ENCODE measurements around the gene ZDHHC8.
A peak's percentile ranks its signal among the peaks of the same experiment; 100 is the strongest.

Gene ZDHHC8

DNA sequence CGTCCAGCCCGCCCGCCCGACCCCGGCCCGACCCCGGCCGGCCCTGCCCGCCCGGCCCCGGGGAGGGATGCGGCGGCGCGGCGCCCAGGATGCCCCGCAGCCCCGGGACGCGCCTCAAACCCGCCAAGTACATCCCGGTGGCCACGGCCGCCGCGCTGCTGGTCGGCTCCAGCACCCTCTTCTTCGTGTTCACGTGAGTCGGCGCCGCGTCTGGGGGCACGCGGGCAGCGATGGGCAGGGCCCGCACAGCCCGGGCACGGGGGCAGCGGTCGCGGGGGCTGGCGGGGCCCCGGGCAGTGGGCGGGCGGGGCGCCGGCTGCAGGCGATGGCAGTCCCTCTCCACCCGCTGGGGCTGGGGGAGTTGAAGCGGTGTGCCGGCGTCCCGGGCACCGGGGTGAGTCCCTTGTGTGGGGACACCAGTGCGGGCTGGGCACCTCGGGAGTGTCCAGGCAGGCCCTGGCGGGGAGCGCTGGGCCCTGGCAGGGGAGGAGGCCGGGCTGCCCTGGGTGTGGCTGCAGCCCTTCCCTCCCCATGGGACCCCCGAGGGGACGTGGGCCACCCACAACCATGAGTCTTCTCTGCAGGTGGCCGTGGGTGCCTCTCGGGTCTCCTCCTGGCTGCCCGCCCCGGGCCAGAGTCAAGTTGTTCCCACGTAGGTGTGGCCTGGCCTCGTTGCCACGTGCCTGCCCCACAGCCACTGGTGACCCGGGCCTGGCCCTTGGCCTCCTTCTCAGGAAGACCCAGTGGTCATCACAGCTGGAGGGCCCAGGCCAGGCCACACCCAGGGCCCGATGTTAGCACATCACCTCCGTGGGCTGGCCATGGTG lies 468 bp downstream of the ZDHHC8 start:
- in situ Hi-C loops (cut with HindIII; ENCODE audit: low sequenced_read_pairs), result no loop called here
- H3K4me3 ChIP-seq (ENCODE audit: low read depth, low read length), result peak overlapping the region; percentile 79
- TF ChIP-seq, protein P1, sequence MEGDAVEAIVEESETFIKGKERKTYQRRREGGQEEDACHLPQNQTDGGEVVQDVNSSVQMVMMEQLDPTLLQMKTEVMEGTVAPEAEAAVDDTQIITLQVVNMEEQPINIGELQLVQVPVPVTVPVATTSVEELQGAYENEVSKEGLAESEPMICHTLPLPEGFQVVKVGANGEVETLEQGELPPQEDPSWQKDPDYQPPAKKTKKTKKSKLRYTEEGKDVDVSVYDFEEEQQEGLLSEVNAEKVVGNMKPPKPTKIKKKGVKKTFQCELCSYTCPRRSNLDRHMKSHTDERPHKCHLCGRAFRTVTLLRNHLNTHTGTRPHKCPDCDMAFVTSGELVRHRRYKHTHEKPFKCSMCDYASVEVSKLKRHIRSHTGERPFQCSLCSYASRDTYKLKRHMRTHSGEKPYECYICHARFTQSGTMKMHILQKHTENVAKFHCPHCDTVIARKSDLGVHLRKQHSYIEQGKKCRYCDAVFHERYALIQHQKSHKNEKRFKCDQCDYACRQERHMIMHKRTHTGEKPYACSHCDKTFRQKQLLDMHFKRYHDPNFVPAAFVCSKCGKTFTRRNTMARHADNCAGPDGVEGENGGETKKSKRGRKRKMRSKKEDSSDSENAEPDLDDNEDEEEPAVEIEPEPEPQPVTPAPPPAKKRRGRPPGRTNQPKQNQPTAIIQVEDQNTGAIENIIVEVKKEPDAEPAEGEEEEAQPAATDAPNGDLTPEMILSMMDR (IDR thresholded peaks at IDR 0.05; ENCODE audit: low read depth, low read length, missing control alignments), result no peak
- no peak for DNase-seq (ENCODE audit: low read depth)

GRCh38 chr22:20132686-20133246 lies 1.2 kb downstream of the ZDHHC8 start:
- TF ChIP-seq, protein P1 (IDR thresholded peaks at IDR 0.05; ENCODE audit: low read depth, low read length, missing control alignments), result no peak
- in situ Hi-C loops (cut with HindIII; ENCODE audit: low sequenced_read_pairs), result no loop called here
- no peak for DNase-seq (ENCODE audit: low read depth)
- H3K4me3 ChIP-seq (ENCODE audit: low read depth, low read length), result peak overlapping the region; percentile 79

- DNase-seq (ENCODE audit: low read depth), result no peak
- TF ChIP-seq, protein P1 (IDR thresholded peaks at IDR 0.05; ENCODE audit: low read depth, low read length, missing control alignments), result no peak
- in situ Hi-C loops (cut with HindIII; ENCODE audit: low sequenced_read_pairs), result no loop called here
- H3K4me3 ChIP-seq (ENCODE audit: low read depth, low read length), result no peak overlapping the region
Measured at GRCh38 chr22:20133930-20134549, 2.4 kb downstream of the ZDHHC8 start.

- TF ChIP-seq, protein P1 (IDR thresholded peaks at IDR 0.05; ENCODE audit: low read depth, low read length, missing control alignments), result no peak
- no peak for DNase-seq (ENCODE audit: low read depth)
- no peak overlapping the region for H3K4me3 ChIP-seq (ENCODE audit: low read depth, low read length)
- in situ Hi-C loops (cut with HindIII; ENCODE audit: low sequenced_read_pairs), result no loop called here
Measured at GRCh38 chr22:20135265-20135664, 3.7 kb downstream of the ZDHHC8 start.

DNA sequence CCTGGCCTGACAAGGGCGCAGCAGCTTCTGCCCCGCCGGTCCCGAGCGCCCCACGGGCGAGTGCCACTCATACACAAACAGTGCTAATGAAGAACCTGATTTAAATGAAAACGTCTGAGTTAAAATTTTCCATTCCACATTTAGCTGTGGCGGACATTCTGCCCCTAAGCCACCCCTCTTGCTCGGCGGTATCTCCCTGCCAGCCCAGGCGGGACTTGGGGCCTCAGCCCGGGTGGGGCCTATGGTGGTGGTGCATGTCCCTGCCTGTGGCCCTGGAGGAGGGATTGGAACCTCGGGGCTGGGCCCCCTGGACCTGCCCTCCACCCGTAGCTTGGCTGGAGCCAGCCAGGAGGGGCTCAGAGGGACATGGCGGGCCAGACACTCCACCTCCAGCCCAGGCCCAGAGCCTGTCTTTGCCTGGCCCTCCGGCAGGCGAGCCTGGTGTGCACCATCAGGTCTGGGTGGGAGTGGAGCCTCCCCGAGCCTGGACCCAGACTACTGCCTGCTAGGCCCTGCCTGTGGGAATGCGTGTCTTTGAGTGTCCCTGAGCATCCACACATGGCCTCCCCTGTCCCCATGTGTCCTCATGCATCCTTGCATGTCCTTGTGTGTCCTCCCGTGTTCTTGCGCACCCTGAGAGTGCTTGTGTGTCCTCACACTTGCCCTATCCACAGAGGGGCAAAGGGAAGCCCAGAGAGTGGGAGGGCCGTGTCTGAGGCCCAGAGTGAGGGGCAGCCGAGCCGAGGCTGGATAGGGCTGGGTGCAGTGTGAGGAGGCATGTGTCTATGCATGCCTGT lies 4.4 kb downstream of the ZDHHC8 start:
- H3K4me3 ChIP-seq (ENCODE audit: low read depth, low read length), result no peak overlapping the region

DNA sequence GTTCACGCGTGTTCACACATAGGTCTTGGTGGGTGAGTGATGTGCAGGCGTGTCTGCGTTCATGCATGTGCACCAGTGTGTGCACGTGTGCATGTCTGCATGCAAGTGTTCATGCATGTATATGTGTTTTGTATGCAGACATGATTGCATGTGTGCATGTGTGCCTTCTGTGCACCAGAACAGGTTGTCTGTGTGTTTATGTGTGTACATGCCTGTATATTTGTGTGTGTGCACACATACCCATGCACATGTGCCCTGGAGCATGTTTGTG lies 4.9 kb downstream of the ZDHHC8 start:
- TF ChIP-seq, protein P1 (IDR thresholded peaks at IDR 0.05; ENCODE audit: low read depth, low read length, missing control alignments), result no peak
- DNase-seq (ENCODE audit: low read depth), result no peak
- no peak overlapping the region for H3K4me3 ChIP-seq (ENCODE audit: low read depth, low read length)
- in situ Hi-C loops (cut with HindIII; ENCODE audit: low sequenced_read_pairs), result no loop called here

More for the DNA sequence above, 4.4 kb downstream of the ZDHHC8 start:
- in situ Hi-C loops (cut with HindIII; ENCODE audit: low sequenced_read_pairs), result no loop called here
- TF ChIP-seq, protein P1 (IDR thresholded peaks at IDR 0.05; ENCODE audit: low read depth, low read length, missing control alignments), result no peak
- no peak for DNase-seq (ENCODE audit: low read depth)
